ENCODE data around the gene ANKRD10. TPM values are rescaled to one million over a fixed set of nuclear protein-coding genes. Genes with fewer than 3 reads are reported as not detected.
A peak's percentile ranks its signal among the peaks of the same experiment; 100 is the strongest.
"Not testable (repeated sequence)": the region's sequence is repeated elsewhere in the genome, so short reads cannot be mapped to it uniquely, and the experiment has no call there.

ANKRD10 gene
- total and polyA plus RNA-seq, 2 experiments from 2014 or later, result 250 to 277 TPM

GRCh38 chr13:110957181-110957884 is 42.5 kb upstream of the ANKRD10 start:
- Histone ChIP-seq H3K4me3 (no peak overlapping the region), H3K27me3 (ENCODE audit: insufficient read depth) (no peaks in the 10 kb centered on the region), H3K9me2 (ENCODE audit: insufficient read depth) (no peaks in the 10 kb centered on the region; the same call in 1 of the 2 replicates), H3K36me3 (ENCODE audit: insufficient read depth) (peaks cover 13% of the 10 kb centered on the region; the same call in 1 of the 2 replicates), H3K4me1 (ENCODE audit: insufficient read depth) (no peaks in the 10 kb centered on the region), H3K79me2 (replicated peaks; ENCODE audit: insufficient read depth) (no peaks in the 10 kb centered on the region), H2AFZ (no peak overlapping the region), H3K4me2 (no peak overlapping the region), H4K20me1 (replicated peaks; ENCODE audit: insufficient read depth) (no peaks in the 10 kb centered on the region), H3F3A (replicated peaks; ENCODE audit: low read depth) (no peaks in the 10 kb centered on the region), H3K27ac (ENCODE audit: low read depth) (no peak overlapping the region)
- no peak overlapping the region for H3K27ac Mint-ChIP-seq
- H3K4me1 Mint-ChIP-seq, result no peaks in the 10 kb centered on the region; the same call in 2 of the 3 replicates
- ATAC-seq (peak; percentile 52), DNase-seq (ENCODE audit: low spot score) (peak; percentile 63)
- H3K9me3 Mint-ChIP-seq, result peaks cover 28% of the 10 kb centered on the region
- no peak for TF ChIP-seq NANOG (IDR thresholded peaks at IDR 0.05; ENCODE audit: borderline replicate concordance)
- TF ChIP-seq CTCF (conservative IDR thresholded peaks at IDR 0.05; ENCODE audit: low read depth in 2 of 2), result peak; percentile 61 to 89
- no peak overlapping the region for H3K4me3 Mint-ChIP-seq
- H3K36me3 Mint-ChIP-seq (ENCODE audit: low read depth), result peaks cover 8% of the 10 kb centered on the region; the same call in 1 of the 3 replicates
- H3K27me3 Mint-ChIP-seq (ENCODE audit: insufficient read depth, low read depth, poor library complexity), result no peaks in the 10 kb centered on the region

- H3K36me3 ChIP-seq (ENCODE audit: insufficient read depth); DNase-seq (ENCODE audit: low spot score); H4K20me1 ChIP-seq (replicated peaks; ENCODE audit: insufficient read depth); H3K4me1 ChIP-seq (ENCODE audit: insufficient read depth); H3K27me3 Mint-ChIP-seq (ENCODE audit: insufficient read depth, low read depth, poor library complexity); H3K9me2 ChIP-seq (ENCODE audit: insufficient read depth); H2AFZ ChIP-seq; H3K4me2 ChIP-seq; H3K4me3 Mint-ChIP-seq; H3K36me3 Mint-ChIP-seq (ENCODE audit: low read depth); H3K27ac Mint-ChIP-seq; H3K27me3 ChIP-seq (ENCODE audit: insufficient read depth); H3K27ac ChIP-seq (ENCODE audit: low read depth); H3K4me1 Mint-ChIP-seq; H3F3A ChIP-seq (replicated peaks; ENCODE audit: low read depth); ATAC-seq; H3K4me3 ChIP-seq; H3K79me2 ChIP-seq (replicated peaks; ENCODE audit: insufficient read depth): not testable (repeated sequence)
- H3K9me3 Mint-ChIP-seq, result peaks cover 17% of the 10 kb centered on the region
Observed at GRCh38 chr13:110956216-110956615, 41.3 kb upstream of the ANKRD10 start.

GRCh38 chr13:110955608-110956007 is 40.7 kb upstream of the ANKRD10 start:
- H3K4me1 ChIP-seq (ENCODE audit: insufficient read depth); H3K27ac ChIP-seq (ENCODE audit: low read depth); H3K4me3 ChIP-seq; H3K36me3 ChIP-seq (ENCODE audit: insufficient read depth); H3K4me3 Mint-ChIP-seq; H3K9me2 ChIP-seq (ENCODE audit: insufficient read depth); ATAC-seq; H2AFZ ChIP-seq; DNase-seq (ENCODE audit: low spot score); H3K27me3 ChIP-seq (ENCODE audit: insufficient read depth); H3K36me3 Mint-ChIP-seq (ENCODE audit: low read depth); H3K79me2 ChIP-seq (replicated peaks; ENCODE audit: insufficient read depth); H3F3A ChIP-seq (replicated peaks; ENCODE audit: low read depth); H3K4me1 Mint-ChIP-seq; H3K27ac Mint-ChIP-seq; H4K20me1 ChIP-seq (replicated peaks; ENCODE audit: insufficient read depth); H3K27me3 Mint-ChIP-seq (ENCODE audit: insufficient read depth, low read depth, poor library complexity); H3K4me2 ChIP-seq: not testable (repeated sequence)
- peaks cover 13% of the 10 kb centered on the region for H3K9me3 Mint-ChIP-seq

GRCh38 chr13:110955072-110955503 is 40.2 kb upstream of the ANKRD10 start:
- DNase-seq (ENCODE audit: low spot score); H3K4me1 Mint-ChIP-seq; H3K4me1 ChIP-seq (ENCODE audit: insufficient read depth); H3K4me3 Mint-ChIP-seq; H3K79me2 ChIP-seq (replicated peaks; ENCODE audit: insufficient read depth); H3K36me3 Mint-ChIP-seq (ENCODE audit: low read depth); H3F3A ChIP-seq (replicated peaks; ENCODE audit: low read depth); H3K27me3 ChIP-seq (ENCODE audit: insufficient read depth); H3K27ac ChIP-seq (ENCODE audit: low read depth); ATAC-seq; H3K27ac Mint-ChIP-seq; H3K4me3 ChIP-seq; H3K27me3 Mint-ChIP-seq (ENCODE audit: insufficient read depth, low read depth, poor library complexity); H4K20me1 ChIP-seq (replicated peaks; ENCODE audit: insufficient read depth); H3K9me2 ChIP-seq (ENCODE audit: insufficient read depth); H3K9me3 Mint-ChIP-seq; H3K4me2 ChIP-seq; H2AFZ ChIP-seq; H3K36me3 ChIP-seq (ENCODE audit: insufficient read depth): not testable (repeated sequence)

GRCh38 chr13:110954533-110954920 is 39.7 kb upstream of the ANKRD10 start:
- not testable (repeated sequence) for H3F3A ChIP-seq (replicated peaks; ENCODE audit: low read depth); H3K4me1 ChIP-seq (ENCODE audit: insufficient read depth); H3K27me3 ChIP-seq (ENCODE audit: insufficient read depth); H3K27me3 Mint-ChIP-seq (ENCODE audit: insufficient read depth, low read depth, poor library complexity); H3K27ac Mint-ChIP-seq; H3K27ac ChIP-seq (ENCODE audit: low read depth); H3K36me3 ChIP-seq (ENCODE audit: insufficient read depth); H2AFZ ChIP-seq; H3K4me2 ChIP-seq; H4K20me1 ChIP-seq (replicated peaks; ENCODE audit: insufficient read depth); H3K9me2 ChIP-seq (ENCODE audit: insufficient read depth); H3K79me2 ChIP-seq (replicated peaks; ENCODE audit: insufficient read depth); H3K9me3 Mint-ChIP-seq; H3K4me1 Mint-ChIP-seq; H3K4me3 ChIP-seq; DNase-seq (ENCODE audit: low spot score); H3K4me3 Mint-ChIP-seq; ATAC-seq; H3K36me3 Mint-ChIP-seq (ENCODE audit: low read depth)
